ENCODE data around the gene ADCY10. TPM values are rescaled to one million over a fixed set of nuclear protein-coding genes. Genes with fewer than 3 reads are reported as not detected.

Gene ADCY10
- total RNA-seq, 6 donors from 2014 or later, result 0.11 to 0.49 (median 0.18) TPM; not detected in 2

DNA sequence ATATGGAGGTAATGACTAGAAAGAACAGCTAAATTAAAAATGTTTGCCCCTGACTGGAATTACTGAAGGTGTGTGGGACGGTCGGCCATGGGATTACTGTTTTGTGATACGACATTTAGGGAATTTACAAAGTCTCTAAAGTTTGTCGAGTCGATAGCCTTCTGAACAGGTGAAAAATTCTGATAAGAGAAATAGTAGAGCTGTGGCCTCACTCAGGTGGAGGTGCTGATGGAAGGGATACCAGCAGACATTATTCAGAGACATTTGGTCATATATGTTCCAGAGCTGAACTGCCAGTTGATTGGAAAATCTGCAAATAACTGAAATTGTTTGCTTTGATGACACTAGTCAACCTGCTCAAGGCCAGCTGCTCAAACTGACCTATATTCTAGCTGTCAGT, 71.1 kb downstream of the ADCY10 start:
- WGBS, 2 donors, result 94 to 96% methylated on average over 5 of the region's 5 CpGs
- no peaks in the 10 kb centered on the region for H3K4me1 ChIP-seq
- no peak overlapping the region for H3K27ac ChIP-seq
- no peaks in the 10 kb centered on the region for H3K27me3 ChIP-seq
- DNase-seq (no peak), ATAC-seq (ENCODE audit: low FRiP score in 2 of 2) (no peak)
- H3K9me3 ChIP-seq, result no peaks in the 10 kb centered on the region
- H3K4me3 ChIP-seq, result no peak overlapping the region
- H3K36me3 ChIP-seq, result no peaks in the 10 kb centered on the region
- TF ChIP-seq POLR2AphosphoS5 (IDR thresholded peaks at IDR 0.05), result no peak
- TF ChIP-seq EP300 (IDR thresholded peaks at IDR 0.05), result no peak
- TF ChIP-seq POLR2A (IDR thresholded peaks at IDR 0.05), result no peak
- TF ChIP-seq, protein P1, sequence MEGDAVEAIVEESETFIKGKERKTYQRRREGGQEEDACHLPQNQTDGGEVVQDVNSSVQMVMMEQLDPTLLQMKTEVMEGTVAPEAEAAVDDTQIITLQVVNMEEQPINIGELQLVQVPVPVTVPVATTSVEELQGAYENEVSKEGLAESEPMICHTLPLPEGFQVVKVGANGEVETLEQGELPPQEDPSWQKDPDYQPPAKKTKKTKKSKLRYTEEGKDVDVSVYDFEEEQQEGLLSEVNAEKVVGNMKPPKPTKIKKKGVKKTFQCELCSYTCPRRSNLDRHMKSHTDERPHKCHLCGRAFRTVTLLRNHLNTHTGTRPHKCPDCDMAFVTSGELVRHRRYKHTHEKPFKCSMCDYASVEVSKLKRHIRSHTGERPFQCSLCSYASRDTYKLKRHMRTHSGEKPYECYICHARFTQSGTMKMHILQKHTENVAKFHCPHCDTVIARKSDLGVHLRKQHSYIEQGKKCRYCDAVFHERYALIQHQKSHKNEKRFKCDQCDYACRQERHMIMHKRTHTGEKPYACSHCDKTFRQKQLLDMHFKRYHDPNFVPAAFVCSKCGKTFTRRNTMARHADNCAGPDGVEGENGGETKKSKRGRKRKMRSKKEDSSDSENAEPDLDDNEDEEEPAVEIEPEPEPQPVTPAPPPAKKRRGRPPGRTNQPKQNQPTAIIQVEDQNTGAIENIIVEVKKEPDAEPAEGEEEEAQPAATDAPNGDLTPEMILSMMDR (IDR thresholded peaks at IDR 0.05), result no peak

DNA sequence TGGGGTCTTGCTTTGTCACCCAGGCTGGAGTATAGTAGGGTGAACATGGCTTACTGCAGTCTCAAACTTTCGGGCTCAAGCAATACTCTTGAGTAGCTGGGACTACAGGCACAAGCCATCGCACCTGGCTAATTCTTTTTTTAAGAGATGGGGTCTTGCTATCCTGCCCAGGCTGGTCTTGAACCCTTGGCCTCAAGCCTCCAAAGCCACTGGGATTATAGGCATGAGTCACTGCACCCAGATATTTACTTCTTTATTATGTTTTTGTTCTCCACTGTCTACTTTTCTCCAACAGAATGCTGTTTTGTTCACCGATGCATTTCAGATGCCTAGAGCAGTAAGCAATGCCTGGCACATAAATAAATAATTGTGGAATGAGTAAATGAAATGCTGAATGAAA, 72.4 kb downstream of the ADCY10 start:
- H3K4me1 ChIP-seq, result no peaks in the 10 kb centered on the region
- 93 to 96% methylated on average over 3 of the region's 3 CpGs for WGBS, 2 donors
- ATAC-seq (ENCODE audit: low FRiP score in 2 of 2) (no peak), DNase-seq (no peak)
- H3K36me3 ChIP-seq, result no peaks in the 10 kb centered on the region
- TF ChIP-seq POLR2A (IDR thresholded peaks at IDR 0.05) (no peak), EP300 (IDR thresholded peaks at IDR 0.05) (no peak), POLR2AphosphoS5 (IDR thresholded peaks at IDR 0.05) (no peak)
- TF ChIP-seq, protein P1 (IDR thresholded peaks at IDR 0.05), result no peak
- no peaks in the 10 kb centered on the region for H3K27me3 ChIP-seq
- no peak overlapping the region for H3K27ac ChIP-seq
- H3K9me3 ChIP-seq, result no peaks in the 10 kb centered on the region
- no peak overlapping the region for H3K4me3 ChIP-seq

DNA sequence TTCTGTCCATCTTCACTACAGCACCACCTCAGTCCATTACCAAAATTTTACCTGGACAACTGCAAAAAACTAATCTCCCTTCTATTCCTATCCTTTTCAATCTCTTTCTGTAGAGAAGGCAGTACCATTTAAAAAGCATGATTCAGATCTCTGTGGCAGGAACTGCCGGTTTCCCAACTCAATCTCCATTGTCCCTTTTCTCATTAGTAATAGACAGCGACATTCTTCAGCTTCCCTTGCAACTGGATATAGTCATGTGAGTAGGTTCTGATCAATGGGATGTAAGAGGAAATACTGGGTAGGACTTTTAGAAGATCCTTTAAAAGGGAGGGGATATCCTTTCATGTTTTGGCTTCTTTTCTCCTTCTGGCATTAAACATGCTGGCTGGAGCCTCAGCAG, 74.9 kb downstream of the ADCY10 start:
- ATAC-seq (ENCODE audit: low FRiP score in 2 of 2) (no peak), DNase-seq (no peak)
- TF ChIP-seq POLR2AphosphoS5 (IDR thresholded peaks at IDR 0.05), result no peak
- no peak for TF ChIP-seq EP300 (IDR thresholded peaks at IDR 0.05)
- H3K36me3 ChIP-seq, result no peaks in the 10 kb centered on the region
- no peaks in the 10 kb centered on the region for H3K27me3 ChIP-seq
- no peaks in the 10 kb centered on the region for H3K9me3 ChIP-seq
- no peak overlapping the region for H3K4me3 ChIP-seq
- H3K27ac ChIP-seq, result no peak overlapping the region
- no peaks in the 10 kb centered on the region for H3K4me1 ChIP-seq
- 83 to 84% methylated on average over 2 of the region's 2 CpGs for WGBS, 2 donors

DNA sequence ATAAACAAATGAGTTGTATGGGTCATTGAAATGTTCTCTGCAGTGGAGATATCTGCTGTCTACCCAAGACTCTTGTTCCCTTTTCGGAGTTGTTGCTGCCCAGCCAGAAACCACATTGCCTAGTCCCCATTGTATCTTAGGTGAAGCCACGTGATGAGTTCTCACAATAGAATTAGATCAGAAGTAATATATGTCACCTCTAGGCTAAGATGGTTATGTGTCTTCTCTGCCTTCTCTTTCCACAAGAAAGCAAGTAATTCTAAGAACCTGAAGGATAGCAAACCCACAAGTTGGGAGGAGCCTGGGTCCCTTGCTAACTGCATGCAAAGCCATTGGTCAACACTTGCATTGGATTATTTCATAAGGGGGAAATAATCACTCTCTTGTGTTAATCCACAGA, 76.6 kb downstream of the ADCY10 start:
- Histone ChIP-seq H3K4me1 (no peaks in the 10 kb centered on the region), H3K36me3 (no peaks in the 10 kb centered on the region), H3K27ac (no peak overlapping the region), H3K27me3 (no peaks in the 10 kb centered on the region), H3K9me3 (no peaks in the 10 kb centered on the region), H3K4me3 (no peak overlapping the region)
- TF ChIP-seq EP300 (IDR thresholded peaks at IDR 0.05) (no peak), POLR2A (IDR thresholded peaks at IDR 0.05) (no peak), POLR2AphosphoS5 (IDR thresholded peaks at IDR 0.05) (no peak)
- TF ChIP-seq, protein P1 (IDR thresholded peaks at IDR 0.05), result no peak
- DNase-seq (no peak), ATAC-seq (ENCODE audit: low FRiP score in 2 of 2) (no peak)
- 46 to 63% methylated on average over 2 of the region's 2 CpGs for WGBS, 2 donors

DNA sequence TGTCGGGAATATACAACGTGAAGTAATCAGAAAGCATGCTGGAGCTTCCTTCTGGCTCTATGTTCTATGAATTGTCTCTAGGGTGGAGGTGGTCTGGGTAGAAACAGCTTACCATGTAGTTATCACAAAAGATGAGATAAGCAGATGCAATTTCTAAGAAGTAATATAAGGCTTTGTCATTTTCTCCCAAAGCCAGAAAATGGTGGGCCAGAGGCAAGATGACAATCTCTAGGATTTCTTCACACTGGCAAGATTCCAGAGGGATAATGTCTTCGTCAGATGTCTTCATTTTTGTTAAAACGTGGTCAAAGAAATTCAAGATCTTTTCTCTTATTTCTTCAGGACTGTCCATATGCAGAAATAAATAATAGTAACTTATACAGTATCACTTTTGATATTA, 77.7 kb downstream of the ADCY10 start:
- no peak overlapping the region for H3K27ac ChIP-seq
- no peak overlapping the region for H3K4me3 ChIP-seq
- no peaks in the 10 kb centered on the region for H3K36me3 ChIP-seq
- no peak for ATAC-seq (ENCODE audit: low FRiP score in 2 of 2)
- H3K4me1 ChIP-seq, result no peaks in the 10 kb centered on the region
- no peak for DNase-seq
- TF ChIP-seq EP300 (IDR thresholded peaks at IDR 0.05) (no peak), POLR2AphosphoS5 (IDR thresholded peaks at IDR 0.05) (no peak), POLR2A (IDR thresholded peaks at IDR 0.05) (no peak)
- TF ChIP-seq, protein P1 (IDR thresholded peaks at IDR 0.05), result no peak
- WGBS, 2 donors, result 62 to 93% methylated on average over 4 of the region's 4 CpGs
- H3K9me3 ChIP-seq, result no peaks in the 10 kb centered on the region
- H3K27me3 ChIP-seq, result no peaks in the 10 kb centered on the region
